DND-41 (cell line): ENCODE measurements around the gene ACOXL.

Source experiments
- CTCF ChIP-seq: IDR thresholded peaks from 2 replicates; pipeline ENCODE4 v1.5.1; 2012; ENCODE audit warnings: borderline replicate concordance, low read length, moderate library complexity, mild to moderate bottlenecking; ENCODE audit not compliant: poor library complexity, severe bottlenecking; ENCODE audit errors: extremely low read depth
- EZH2 ChIP-seq: IDR thresholded peaks from 3 replicates; pipeline ENCODE4 v1.6.1; 2012; ENCODE audit warnings: borderline replicate concordance, low read depth, mild to moderate bottlenecking, moderate library complexity, low read length, inconsistent platforms; ENCODE audit not compliant: severe bottlenecking

GRCh38 chr2:110828330-110828729, 96.0 kb downstream of the ACOXL start:
- TF ChIP-seq CTCF, result no peak
- no peak for TF ChIP-seq EZH2
